ENCODE data around the gene TTLL11. TPM values are rescaled to one million over a fixed set of nuclear protein-coding genes. Genes with fewer than 3 reads are reported as not detected.

TTLL11 gene
- total and polyA plus RNA-seq, 8 donors: 5.4 to 11.6 (median 9.5) TPM

- no peak for DNase-seq
- ATAC-seq: no peak
- Histone ChIP-seq H3K36me3 (no peaks in the 10 kb centered on the region), H3K27me3 (no peaks in the 10 kb centered on the region), H3K9me3 (no peaks in the 10 kb centered on the region), H3K27ac (no peak overlapping the region), H3K4me3 (no peak overlapping the region), H3K4me1 (no peaks in the 10 kb centered on the region)
- TF ChIP-seq CTCF (IDR thresholded peaks at IDR 0.05): no peak
- intact Hi-C loops (cut with DNase I): no loop called here
These were observed 147.3 kb downstream of the TTLL11 start for GRCh38 chr9:121945849-121946248.

GRCh38 chr9:121945281-121945680 is 147.8 kb downstream of the TTLL11 start:
- no peaks in the 10 kb centered on the region for H3K36me3 ChIP-seq
- H3K9me3 ChIP-seq: no peaks in the 10 kb centered on the region
- intact Hi-C loops (cut with DNase I): no loop called here
- DNase-seq (no peak), ATAC-seq (no peak)
- no peak overlapping the region for H3K27ac ChIP-seq
- H3K4me1 ChIP-seq: no peaks in the 10 kb centered on the region
- no peaks in the 10 kb centered on the region for H3K27me3 ChIP-seq
- TF ChIP-seq CTCF (IDR thresholded peaks at IDR 0.05): no peak
- H3K4me3 ChIP-seq: no peak overlapping the region

- H3K36me3 ChIP-seq: no peaks in the 10 kb centered on the region
- intact Hi-C loops (cut with DNase I): no loop called here
- no peaks in the 10 kb centered on the region for H3K4me1 ChIP-seq
- no peaks in the 10 kb centered on the region for H3K9me3 ChIP-seq
- no peak for ATAC-seq
- H3K27me3 ChIP-seq: no peaks in the 10 kb centered on the region
- no peak for DNase-seq
- H3K27ac ChIP-seq: no peak overlapping the region
- TF ChIP-seq CTCF (IDR thresholded peaks at IDR 0.05): no peak
- H3K4me3 ChIP-seq: no peak overlapping the region
These were observed 148.4 kb downstream of the TTLL11 start for GRCh38 chr9:121944711-121945191.

GRCh38 chr9:121943463-121943862 is 149.6 kb downstream of the TTLL11 start:
- ATAC-seq (no peak), DNase-seq (no peak)
- Histone ChIP-seq H3K4me1 (no peaks in the 10 kb centered on the region), H3K4me3 (no peak overlapping the region), H3K36me3 (no peaks in the 10 kb centered on the region), H3K27me3 (no peaks in the 10 kb centered on the region), H3K9me3 (no peaks in the 10 kb centered on the region), H3K27ac (no peak overlapping the region)
- TF ChIP-seq CTCF (IDR thresholded peaks at IDR 0.05): no peak
- intact Hi-C loops (cut with DNase I): no loop called here

GRCh38 chr9:121942866-121943382 is 150.2 kb downstream of the TTLL11 start:
- ATAC-seq (no peak), DNase-seq (no peak)
- Histone ChIP-seq H3K27me3 (no peaks in the 10 kb centered on the region), H3K27ac (no peak overlapping the region), H3K36me3 (no peaks in the 10 kb centered on the region), H3K4me3 (no peak overlapping the region), H3K9me3 (no peaks in the 10 kb centered on the region), H3K4me1 (no peaks in the 10 kb centered on the region)
- TF ChIP-seq CTCF (IDR thresholded peaks at IDR 0.05): no peak
- intact Hi-C loops (cut with DNase I): no loop called here
